ENCODE results near the gene NKG7.

The NKG7 gene

DNA sequence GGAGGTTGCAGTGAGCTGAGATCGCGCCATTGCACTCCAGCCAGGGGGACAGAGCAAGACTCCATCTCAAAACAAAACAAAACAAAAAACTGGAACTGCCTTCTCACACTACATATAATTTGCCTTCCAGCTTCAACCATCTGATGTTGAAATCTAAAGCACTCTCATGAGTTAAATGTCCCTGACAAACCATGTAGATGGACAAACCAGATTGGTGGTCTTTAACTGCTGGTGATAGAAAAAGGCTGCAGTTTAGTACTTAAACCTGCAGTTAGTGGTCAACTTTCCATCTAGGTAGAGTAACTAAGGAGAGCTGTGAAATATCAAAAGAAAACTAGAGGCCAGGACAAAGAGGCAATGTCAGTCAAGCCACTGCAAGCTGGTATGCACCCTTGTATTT lies 23.7 kb upstream of the NKG7 start:
- TF ChIP-seq, protein P1, sequence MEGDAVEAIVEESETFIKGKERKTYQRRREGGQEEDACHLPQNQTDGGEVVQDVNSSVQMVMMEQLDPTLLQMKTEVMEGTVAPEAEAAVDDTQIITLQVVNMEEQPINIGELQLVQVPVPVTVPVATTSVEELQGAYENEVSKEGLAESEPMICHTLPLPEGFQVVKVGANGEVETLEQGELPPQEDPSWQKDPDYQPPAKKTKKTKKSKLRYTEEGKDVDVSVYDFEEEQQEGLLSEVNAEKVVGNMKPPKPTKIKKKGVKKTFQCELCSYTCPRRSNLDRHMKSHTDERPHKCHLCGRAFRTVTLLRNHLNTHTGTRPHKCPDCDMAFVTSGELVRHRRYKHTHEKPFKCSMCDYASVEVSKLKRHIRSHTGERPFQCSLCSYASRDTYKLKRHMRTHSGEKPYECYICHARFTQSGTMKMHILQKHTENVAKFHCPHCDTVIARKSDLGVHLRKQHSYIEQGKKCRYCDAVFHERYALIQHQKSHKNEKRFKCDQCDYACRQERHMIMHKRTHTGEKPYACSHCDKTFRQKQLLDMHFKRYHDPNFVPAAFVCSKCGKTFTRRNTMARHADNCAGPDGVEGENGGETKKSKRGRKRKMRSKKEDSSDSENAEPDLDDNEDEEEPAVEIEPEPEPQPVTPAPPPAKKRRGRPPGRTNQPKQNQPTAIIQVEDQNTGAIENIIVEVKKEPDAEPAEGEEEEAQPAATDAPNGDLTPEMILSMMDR (IDR thresholded peaks at IDR 0.05; ENCODE audit: low read depth, low read length): no peak
- no peak overlapping the region for H3K4me3 ChIP-seq (ENCODE audit: low read depth, low read length)

DNA sequence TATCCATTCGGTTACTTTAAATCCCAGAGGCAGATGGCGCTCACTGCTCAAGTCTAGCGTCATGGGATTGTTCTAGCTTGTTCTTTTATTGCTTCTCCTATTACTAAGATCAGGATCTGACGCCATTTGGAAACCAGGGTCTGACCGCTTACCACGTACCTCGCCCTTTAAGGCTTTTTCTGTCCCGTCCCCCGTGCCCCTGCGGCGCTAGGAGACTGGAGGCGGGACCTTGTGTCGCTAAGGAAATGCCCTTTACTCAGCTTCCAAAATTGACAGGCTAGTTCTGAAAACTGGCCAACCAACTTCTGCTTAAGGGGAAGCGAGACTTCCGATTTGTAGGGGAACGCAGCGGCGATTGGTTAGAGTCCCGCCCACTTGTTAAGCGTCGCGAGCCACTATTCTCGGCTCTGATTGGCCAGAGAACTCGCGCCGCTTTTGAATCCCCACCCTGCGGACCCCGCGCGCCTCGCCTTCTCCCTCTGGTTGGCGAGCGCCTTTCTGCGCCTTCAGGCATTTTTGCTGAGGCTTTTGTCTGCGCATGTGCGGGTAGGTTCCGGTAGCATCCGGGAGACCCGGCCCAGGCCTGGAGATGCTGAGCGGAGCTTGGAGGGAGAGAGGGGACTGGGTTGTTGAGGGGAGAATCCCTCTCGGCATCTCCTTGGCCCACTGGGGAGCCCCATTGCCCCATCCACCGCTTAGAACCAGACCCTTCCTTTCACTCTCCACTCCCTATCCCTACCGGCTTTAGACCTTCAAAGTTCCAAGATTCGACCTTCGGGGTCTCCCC lies 21.8 kb upstream of the NKG7 start:
- TF ChIP-seq, protein P1 (IDR thresholded peaks at IDR 0.05; ENCODE audit: low read depth, low read length): no peak
- H3K4me3 ChIP-seq (ENCODE audit: low read depth, low read length): peak overlapping the region; percentile 60

DNA sequence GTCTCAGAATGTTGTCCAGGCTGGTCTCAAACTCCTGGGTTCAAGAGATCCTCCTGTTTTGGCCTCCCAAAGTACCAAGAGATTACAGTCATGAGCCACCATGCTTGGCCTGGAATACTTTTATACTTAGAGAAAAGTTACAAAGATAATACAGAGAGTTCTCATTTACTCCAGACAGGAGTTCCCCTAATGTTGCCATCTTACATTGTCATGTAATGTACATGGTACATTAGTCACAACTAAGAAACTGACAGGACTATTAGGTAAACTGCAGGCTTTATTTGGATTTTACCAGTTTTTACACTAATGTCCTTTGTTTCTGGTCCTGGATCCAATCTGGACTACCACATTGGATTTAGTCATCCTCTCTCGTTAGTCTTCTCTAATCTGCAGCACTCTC lies 20.2 kb upstream of the NKG7 start:
- H3K4me3 ChIP-seq (ENCODE audit: low read depth, low read length): no peak overlapping the region
- TF ChIP-seq, protein P1 (IDR thresholded peaks at IDR 0.05; ENCODE audit: low read depth, low read length): no peak

DNA sequence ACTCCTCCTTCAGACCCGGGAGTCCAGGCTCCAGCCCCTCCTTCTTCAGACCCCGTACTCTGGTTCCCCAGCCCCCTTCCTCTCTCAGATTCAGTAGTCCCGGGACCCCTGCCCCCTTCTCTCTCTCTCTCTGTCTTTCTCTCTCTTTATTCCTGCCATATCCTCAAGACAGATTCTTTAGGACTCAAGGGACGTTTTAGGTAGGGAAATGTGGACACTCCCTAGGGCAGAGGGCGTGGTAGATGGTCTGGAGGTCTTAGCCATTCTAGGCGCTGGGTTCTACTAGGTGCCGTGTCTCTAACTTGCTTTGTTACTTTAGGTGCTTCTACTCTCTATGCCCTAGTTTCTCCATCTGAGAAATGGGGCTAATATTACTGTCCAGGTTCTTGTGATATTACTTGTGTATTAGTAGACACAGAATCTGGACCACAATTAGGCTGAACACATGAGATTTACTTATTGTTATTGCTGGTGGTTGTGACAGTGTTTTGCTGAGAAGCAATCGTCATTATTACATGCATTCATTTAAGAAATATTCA lies 18.7 kb upstream of the NKG7 start:
- TF ChIP-seq, protein P1 (IDR thresholded peaks at IDR 0.05; ENCODE audit: low read depth, low read length): no peak
- H3K4me3 ChIP-seq (ENCODE audit: low read depth, low read length): no peak overlapping the region

DNA sequence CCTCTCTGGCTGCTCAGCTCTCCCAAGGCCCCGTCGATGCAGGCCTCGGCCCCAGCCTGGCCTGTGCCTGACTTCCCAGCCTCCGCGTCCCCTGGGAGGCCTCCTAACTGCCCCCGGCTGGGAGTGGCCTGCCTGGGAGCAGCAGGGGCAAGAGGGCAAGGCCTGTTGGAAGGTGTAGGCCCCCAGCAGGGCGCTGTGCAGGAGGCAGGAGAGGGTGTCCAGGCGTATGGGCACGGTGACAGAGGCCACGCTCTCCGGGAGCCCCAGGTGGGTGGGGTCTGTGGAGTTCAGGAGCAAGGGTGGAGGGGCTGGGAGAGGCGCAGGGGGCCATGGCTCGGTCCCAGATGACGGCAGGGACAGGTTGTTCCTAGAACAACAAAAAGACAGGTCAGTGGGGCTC lies 16.7 kb upstream of the NKG7 start:
- no peak overlapping the region for H3K4me3 ChIP-seq (ENCODE audit: low read depth, low read length)
- TF ChIP-seq, protein P1 (IDR thresholded peaks at IDR 0.05; ENCODE audit: low read depth, low read length): no peak

DNA sequence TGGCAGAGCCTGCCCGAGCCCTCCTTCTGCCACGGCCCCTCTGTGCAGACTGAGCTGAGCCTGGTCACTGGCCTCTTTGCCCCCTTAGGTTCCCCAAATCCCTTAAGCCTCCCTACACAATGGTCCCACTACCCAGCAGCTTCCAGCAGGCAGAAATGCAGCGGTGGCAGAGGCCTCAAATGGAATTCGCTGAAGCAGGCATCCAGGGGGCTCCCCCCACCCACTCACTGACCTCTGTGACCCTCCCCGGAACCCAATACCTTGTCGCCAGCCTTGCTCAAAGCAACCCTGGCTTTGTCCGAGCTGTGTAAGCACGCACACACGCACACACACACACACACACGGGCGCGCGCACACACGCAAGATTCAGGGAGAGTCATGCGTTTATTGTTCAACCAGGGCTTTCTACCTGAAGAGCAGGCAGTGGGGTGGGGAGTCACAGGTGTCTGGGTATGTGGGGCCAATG lies 15.5 kb upstream of the NKG7 start, which contains the start of gene LIM2:
TSS of gene LIM2 (minus strand) at position 51 of the 466 bp plus-strand sequence. CDS start 531 bp downstream, outside the sequence.
- TF ChIP-seq, protein P1 (IDR thresholded peaks at IDR 0.05; ENCODE audit: low read depth, low read length): no peak
- H3K4me3 ChIP-seq (ENCODE audit: low read depth, low read length): no peak within 1 kb of the TSS

DNA sequence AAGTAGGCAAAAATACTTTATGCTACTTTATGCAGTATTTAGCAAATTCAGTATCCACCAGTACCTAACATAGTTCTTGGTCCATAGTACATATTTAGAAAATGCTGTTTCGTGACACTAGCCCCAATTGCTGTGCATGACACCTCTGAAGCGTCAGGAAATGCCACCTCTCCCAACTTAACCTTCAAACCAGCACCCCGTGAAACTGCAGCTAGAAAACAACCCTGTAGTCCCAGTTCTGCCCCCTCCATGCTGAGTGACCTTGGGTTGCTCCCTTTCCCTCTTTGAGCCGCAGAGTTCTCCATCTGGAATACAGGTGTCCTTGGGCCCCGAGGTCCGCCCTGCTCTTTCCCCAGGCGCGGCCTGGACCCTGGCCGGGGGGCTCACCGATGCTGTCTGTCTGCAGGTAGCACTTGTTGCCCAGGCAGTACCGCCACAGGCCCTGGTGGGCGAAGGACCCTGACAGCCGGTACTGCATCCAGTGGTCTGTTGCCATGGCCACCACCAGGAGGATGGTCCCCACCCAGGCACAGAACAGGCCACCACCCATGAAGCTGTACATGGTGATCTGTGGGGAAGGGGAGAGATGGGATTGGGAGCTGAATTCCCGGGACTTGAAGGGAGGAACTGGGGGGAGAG lies 14.5 kb upstream of the NKG7 start:
- H3K4me3 ChIP-seq (ENCODE audit: low read depth, low read length): no peak overlapping the region
- TF ChIP-seq, protein P1 (IDR thresholded peaks at IDR 0.05; ENCODE audit: low read depth, low read length): no peak
